Measurements from ENCODE around the gene IQSEC2. TPM values are rescaled to one million over a fixed set of nuclear protein-coding genes. Genes with fewer than 3 reads are reported as not detected.

IQSEC2 gene
- total RNA-seq, 1 experiment from 2014 or later = 48.2 TPM

GRCh38 chrX:53239474-53239873 lies 41.9 kb downstream of the IQSEC2 start (continued):
- TF ChIP-seq, protein P1, sequence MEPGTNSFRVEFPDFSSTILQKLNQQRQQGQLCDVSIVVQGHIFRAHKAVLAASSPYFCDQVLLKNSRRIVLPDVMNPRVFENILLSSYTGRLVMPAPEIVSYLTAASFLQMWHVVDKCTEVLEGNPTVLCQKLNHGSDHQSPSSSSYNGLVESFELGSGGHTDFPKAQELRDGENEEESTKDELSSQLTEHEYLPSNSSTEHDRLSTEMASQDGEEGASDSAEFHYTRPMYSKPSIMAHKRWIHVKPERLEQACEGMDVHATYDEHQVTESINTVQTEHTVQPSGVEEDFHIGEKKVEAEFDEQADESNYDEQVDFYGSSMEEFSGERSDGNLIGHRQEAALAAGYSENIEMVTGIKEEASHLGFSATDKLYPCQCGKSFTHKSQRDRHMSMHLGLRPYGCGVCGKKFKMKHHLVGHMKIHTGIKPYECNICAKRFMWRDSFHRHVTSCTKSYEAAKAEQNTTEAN (CRISPR knock-in tag; IDR thresholded peaks at IDR 0.05) = no peak
- TF ChIP-seq, protein P2, sequence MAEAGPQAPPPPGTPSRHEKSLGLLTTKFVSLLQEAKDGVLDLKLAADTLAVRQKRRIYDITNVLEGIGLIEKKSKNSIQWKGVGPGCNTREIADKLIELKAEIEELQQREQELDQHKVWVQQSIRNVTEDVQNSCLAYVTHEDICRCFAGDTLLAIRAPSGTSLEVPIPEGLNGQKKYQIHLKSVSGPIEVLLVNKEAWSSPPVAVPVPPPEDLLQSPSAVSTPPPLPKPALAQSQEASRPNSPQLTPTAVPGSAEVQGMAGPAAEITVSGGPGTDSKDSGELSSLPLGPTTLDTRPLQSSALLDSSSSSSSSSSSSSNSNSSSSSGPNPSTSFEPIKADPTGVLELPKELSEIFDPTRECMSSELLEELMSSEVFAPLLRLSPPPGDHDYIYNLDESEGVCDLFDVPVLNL (CRISPR knock-in tag; IDR thresholded peaks at IDR 0.05; ENCODE audit: borderline replicate concordance, low read depth) = no peak
- TF ChIP-seq NR2C2 (CRISPR knock-in tag; IDR thresholded peaks at IDR 0.05) = no peak
- TF ChIP-seq USF1 (CRISPR knock-in tag; IDR thresholded peaks at IDR 0.05) = no peak
- no peak for TF ChIP-seq FOXJ3 (CRISPR knock-in tag; IDR thresholded peaks at IDR 0.05; ENCODE audit: borderline replicate concordance)
- TF ChIP-seq PRDM15 (CRISPR knock-in tag; IDR thresholded peaks at IDR 0.05) = no peak
- TF ChIP-seq, protein P3, sequence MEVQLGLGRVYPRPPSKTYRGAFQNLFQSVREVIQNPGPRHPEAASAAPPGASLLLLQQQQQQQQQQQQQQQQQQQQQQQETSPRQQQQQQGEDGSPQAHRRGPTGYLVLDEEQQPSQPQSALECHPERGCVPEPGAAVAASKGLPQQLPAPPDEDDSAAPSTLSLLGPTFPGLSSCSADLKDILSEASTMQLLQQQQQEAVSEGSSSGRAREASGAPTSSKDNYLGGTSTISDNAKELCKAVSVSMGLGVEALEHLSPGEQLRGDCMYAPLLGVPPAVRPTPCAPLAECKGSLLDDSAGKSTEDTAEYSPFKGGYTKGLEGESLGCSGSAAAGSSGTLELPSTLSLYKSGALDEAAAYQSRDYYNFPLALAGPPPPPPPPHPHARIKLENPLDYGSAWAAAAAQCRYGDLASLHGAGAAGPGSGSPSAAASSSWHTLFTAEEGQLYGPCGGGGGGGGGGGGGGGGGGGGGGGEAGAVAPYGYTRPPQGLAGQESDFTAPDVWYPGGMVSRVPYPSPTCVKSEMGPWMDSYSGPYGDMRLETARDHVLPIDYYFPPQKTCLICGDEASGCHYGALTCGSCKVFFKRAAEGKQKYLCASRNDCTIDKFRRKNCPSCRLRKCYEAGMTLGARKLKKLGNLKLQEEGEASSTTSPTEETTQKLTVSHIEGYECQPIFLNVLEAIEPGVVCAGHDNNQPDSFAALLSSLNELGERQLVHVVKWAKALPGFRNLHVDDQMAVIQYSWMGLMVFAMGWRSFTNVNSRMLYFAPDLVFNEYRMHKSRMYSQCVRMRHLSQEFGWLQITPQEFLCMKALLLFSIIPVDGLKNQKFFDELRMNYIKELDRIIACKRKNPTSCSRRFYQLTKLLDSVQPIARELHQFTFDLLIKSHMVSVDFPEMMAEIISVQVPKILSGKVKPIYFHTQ (CRISPR knock-in tag; IDR thresholded peaks at IDR 0.05) = no peak

DNA sequence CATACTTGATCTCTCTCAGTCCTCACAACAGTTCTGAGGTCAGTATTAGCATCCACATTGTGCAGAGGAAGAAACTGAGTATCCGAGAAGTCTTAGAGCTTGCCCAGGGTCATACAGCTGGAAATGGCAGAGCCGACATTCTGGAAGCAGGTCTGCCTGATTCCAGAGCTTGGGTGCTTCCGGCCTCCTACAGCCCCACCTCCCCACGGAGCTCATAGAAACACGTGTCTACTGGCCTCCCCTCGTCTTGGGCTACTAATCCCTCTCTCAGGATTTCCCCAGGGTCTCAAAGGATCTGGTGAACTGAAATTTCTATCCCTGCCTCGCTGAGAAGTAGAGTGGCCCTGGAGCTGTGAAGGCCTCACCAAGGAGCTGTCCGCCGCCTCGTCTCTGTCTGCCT lies 44.3 kb downstream of the IQSEC2 start:
- Mint-ChIP-seq H3K4me3 (no peak overlapping the region), H3K27ac (no peak overlapping the region), H3K36me3 (peaks cover 10% of the 10 kb centered on the region), H3K27me3 (ENCODE audit: low read depth) (no peaks in the 10 kb centered on the region), H3K4me1 (no peaks in the 10 kb centered on the region), H3K9me3 (no peaks in the 10 kb centered on the region)
- CTCF ChIA-PET = no interaction called here
- ATAC-seq = no peak
- DNase-seq (ENCODE audit: low spot score) = no peak
- POLR2A ChIA-PET = no interaction called here
- TF ChIP-seq E2F5 (CRISPR knock-in tag; IDR thresholded peaks at IDR 0.05) = no peak
- TF ChIP-seq FOXJ3 (CRISPR knock-in tag; IDR thresholded peaks at IDR 0.05; ENCODE audit: borderline replicate concordance) = no peak
- TF ChIP-seq TEAD4 (CRISPR knock-in tag; IDR thresholded peaks at IDR 0.05) = no peak
- TF ChIP-seq, protein P4, sequence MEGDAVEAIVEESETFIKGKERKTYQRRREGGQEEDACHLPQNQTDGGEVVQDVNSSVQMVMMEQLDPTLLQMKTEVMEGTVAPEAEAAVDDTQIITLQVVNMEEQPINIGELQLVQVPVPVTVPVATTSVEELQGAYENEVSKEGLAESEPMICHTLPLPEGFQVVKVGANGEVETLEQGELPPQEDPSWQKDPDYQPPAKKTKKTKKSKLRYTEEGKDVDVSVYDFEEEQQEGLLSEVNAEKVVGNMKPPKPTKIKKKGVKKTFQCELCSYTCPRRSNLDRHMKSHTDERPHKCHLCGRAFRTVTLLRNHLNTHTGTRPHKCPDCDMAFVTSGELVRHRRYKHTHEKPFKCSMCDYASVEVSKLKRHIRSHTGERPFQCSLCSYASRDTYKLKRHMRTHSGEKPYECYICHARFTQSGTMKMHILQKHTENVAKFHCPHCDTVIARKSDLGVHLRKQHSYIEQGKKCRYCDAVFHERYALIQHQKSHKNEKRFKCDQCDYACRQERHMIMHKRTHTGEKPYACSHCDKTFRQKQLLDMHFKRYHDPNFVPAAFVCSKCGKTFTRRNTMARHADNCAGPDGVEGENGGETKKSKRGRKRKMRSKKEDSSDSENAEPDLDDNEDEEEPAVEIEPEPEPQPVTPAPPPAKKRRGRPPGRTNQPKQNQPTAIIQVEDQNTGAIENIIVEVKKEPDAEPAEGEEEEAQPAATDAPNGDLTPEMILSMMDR (IDR thresholded peaks at IDR 0.05) = no peak
- no peak for TF ChIP-seq MYBL2 (CRISPR knock-in tag; IDR thresholded peaks at IDR 0.05)
- no peak for TF ChIP-seq RELA (CRISPR knock-in tag; IDR thresholded peaks at IDR 0.05; ENCODE audit: borderline replicate concordance)
- no peak for TF ChIP-seq PRDM15 (CRISPR knock-in tag; IDR thresholded peaks at IDR 0.05)
- TF ChIP-seq, protein P5, sequence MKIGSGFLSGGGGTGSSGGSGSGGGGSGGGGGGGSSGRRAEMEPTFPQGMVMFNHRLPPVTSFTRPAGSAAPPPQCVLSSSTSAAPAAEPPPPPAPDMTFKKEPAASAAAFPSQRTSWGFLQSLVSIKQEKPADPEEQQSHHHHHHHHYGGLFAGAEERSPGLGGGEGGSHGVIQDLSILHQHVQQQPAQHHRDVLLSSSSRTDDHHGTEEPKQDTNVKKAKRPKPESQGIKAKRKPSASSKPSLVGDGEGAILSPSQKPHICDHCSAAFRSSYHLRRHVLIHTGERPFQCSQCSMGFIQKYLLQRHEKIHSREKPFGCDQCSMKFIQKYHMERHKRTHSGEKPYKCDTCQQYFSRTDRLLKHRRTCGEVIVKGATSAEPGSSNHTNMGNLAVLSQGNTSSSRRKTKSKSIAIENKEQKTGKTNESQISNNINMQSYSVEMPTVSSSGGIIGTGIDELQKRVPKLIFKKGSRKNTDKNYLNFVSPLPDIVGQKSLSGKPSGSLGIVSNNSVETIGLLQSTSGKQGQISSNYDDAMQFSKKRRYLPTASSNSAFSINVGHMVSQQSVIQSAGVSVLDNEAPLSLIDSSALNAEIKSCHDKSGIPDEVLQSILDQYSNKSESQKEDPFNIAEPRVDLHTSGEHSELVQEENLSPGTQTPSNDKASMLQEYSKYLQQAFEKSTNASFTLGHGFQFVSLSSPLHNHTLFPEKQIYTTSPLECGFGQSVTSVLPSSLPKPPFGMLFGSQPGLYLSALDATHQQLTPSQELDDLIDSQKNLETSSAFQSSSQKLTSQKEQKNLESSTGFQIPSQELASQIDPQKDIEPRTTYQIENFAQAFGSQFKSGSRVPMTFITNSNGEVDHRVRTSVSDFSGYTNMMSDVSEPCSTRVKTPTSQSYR (CRISPR knock-in tag; IDR thresholded peaks at IDR 0.05) = no peak
- TF ChIP-seq ZNF219 (CRISPR knock-in tag; IDR thresholded peaks at IDR 0.05; ENCODE audit: borderline replicate concordance) = no peak
- no peak for TF ChIP-seq FOXP1 (CRISPR knock-in tag; IDR thresholded peaks at IDR 0.05; ENCODE audit: borderline replicate concordance)
